ELF-1 (cell line): ENCODE results near the gene NPIPA7.
"Not testable (repeated sequence)": the region's sequence is repeated elsewhere in the genome, so short reads cannot be mapped to it uniquely, and the experiment has no call there.

Experiments used
- DNase-seq: peaks from one replicate; pipeline ENCODE4 v3.0.0-alpha.2; 2016; ENCODE audit warnings: low read depth, low spot score

The NPIPA7 gene

GRCh38 chr16:16378840-16379239, at the start of gene NPIPA7:
NPIPA7 (plus strand) TSS chr16:16379140; CDS start chr16:16379245, 105 bp downstream.
- DNase-seq, result not testable (repeated sequence)

DNA sequence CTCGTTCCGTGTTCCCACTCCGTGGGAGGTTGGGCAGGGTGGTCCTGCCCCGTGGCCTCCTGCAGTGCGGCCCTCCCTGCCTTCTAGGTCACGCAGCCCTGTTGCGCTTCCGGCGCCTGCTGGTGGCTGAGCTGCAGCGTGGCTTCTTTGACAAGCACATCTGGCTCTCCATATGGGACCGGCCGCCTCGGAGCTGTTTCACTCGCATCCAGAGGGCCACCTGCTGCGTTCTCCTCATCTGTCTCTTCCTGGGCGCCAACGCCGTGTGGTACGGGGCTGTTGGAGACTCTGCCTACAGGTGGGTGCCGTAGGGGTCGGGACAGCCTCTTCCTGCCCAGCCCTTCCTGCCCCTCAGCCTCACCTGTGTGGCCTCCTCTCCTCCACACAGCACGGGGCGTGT, 47.5 kb upstream of the NPIPA7 start:
- DNase-seq, result not testable (repeated sequence)

- not testable (repeated sequence) for DNase-seq
Observed at GRCh38 chr16:16357556-16357955, 21.4 kb upstream of the NPIPA7 start.

GRCh38 chr16:16358539-16359240, 20.2 kb upstream of the NPIPA7 start:
- not testable (repeated sequence) for DNase-seq

DNA sequence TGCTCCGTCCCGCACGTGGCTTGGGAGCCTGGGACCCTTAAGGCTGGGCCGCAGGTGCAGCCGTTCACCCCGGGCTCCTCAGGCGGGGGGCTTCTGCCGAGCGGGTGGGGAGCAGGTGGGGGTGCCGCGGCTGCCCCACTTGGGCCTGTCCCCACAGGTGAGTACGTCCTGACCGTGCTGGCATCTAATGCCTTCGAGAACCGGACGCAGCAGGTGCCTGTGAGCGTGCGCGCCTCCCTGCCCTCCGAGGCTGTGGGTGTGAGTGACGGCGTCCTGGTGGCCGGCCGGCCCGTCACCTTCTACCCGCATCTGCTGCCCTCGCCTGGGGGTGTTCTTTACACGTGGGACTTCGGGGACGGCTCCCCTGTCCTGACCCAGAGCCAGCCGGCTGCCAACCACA, 15.3 kb upstream of the NPIPA7 start:
- not testable (repeated sequence) for DNase-seq

DNA sequence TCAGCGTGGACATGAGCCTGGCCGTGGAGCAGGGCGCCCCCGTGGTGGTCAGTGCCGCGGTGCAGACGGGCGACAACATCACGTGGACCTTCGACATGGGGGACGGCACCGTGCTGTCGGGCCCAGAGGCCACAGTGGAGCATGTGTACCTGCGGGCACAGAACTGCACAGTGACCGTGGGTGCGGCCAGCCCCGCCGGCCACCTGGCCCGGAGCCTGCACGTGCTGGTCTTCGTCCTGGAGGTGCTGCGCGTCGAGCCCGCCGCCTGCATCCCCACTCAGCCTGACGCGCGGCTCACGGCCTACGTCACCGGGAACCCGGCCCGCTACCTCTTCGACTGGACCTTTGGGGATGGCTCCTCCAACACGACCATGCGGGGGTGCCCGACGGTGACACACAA, 14.8 kb upstream of the NPIPA7 start:
- not testable (repeated sequence) for DNase-seq

DNA sequence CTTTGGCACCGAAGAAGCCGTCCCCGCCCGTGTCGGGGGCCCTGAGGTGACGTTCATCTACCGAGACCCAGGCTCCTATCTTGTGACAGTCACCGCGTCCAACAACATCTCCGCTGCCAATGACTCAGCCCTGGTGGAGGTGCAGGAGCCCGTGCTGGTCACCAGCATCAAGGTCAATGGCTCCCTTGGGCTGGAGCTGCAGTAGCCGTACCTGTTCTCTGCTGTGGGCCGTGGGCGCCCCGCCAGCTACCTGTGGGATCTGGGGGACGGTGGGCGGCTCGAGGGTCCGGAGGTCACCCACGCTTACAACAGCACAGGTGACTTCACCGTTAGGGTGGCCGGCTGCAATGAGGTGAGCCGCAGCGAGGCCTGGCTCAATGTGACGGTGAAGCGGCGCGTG, 14.2 kb upstream of the NPIPA7 start:
- DNase-seq, result not testable (repeated sequence)

DNA sequence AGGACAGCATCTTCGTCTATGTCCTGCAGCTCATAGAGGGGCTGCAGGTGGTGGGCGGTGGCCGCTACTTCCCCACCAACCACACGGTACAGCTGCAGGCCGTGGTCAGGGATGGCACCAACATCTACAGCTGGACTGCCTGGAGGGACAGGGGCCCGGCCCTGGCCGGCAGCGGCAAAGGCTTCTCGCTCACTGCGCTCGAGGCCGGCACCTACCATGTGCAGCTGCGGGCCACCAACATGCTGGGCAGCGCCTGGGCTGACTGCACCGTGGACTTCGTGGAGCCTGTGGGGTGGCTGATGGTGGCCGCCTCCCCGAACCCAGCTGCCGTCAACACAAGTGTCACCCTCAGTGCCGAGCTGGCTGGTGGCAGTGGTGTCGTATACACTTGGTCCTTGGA, 13.6 kb upstream of the NPIPA7 start:
- peak; percentile 0 for DNase-seq

GRCh38 chr16:16365851-16366250, 13.1 kb upstream of the NPIPA7 start:
- not testable (repeated sequence) for DNase-seq

- not testable (repeated sequence) for DNase-seq
Observed at GRCh38 chr16:16366552-16367284, 12.2 kb upstream of the NPIPA7 start.

DNA sequence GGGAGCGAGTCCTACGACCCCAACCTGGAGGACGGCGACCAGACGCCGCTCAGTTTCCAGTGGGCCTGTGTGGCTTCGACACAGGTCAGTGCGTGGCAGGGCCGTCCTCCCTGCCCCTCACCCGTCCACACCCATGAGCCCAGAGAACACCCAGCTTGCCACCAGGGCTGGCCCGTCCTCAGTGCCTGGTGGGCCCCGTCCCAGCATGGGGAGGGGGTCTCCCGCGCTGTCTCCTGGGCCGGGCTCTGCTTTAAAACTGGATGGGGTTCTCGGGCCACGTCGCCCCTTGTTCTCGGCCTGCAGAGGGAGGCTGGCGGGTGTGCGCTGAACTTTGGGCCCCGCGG, 11.7 kb upstream of the NPIPA7 start:
- not testable (repeated sequence) for DNase-seq

- DNase-seq, result not testable (repeated sequence)
Observed at GRCh38 chr16:16369081-16369856, 9.7 kb upstream of the NPIPA7 start.

DNA sequence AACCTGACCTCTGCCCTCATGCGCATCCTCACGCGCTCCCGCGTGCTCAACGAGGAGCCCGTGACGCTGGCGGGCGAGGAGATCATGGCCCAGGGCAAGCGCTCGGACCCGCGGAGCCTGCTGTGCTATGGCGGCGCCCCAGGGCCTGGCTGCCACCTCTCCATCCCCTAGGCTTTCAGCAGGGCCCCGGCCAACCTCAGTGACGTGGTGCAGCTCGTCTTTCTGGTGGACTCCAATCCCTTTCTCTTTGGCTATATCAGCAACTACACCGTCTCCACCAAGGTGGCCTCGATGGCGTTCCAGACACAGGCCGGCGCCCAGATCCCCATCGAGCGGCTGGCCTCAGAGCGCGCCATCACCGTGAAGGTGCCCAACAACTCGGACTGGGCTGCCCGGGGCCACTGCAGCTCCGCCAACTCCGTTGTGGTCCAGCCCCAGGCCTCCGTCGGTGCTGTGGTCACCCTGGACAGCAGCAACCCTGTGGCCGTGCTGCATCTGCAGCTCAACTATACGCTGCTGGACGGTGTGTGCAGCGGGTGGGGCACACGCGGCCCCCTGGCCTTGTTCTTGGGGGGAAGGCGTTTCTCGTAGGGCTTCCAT, 7.7 kb upstream of the NPIPA7 start:
- peak; percentile 0 for DNase-seq

DNA sequence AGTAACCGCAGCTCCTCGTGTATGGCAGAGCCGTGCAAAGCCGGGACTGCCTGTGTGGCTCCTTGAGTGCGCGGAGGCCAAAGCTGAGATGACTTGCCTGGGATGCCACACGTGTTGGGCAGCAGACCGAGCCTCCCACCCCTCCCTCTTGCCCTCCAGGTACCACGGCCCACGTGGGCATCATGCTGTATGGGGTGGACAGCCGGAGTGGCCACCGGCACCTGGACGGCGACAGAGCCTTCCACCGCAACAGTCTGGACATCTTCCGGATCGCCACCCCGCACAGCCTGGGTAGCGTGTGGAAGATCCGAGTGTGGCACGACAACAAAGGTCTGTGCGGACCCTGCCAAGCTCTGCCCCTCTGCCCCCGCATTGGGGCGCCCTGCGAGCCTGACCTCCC, 4.7 kb upstream of the NPIPA7 start:
- not testable (repeated sequence) for DNase-seq

GRCh38 chr16:16399685-16400084, 20.7 kb downstream of the NPIPA7 start:
- not testable (repeated sequence) for DNase-seq

GRCh38 chr16:16402333-16402732, 23.4 kb downstream of the NPIPA7 start:
- not testable (repeated sequence) for DNase-seq

DNA sequence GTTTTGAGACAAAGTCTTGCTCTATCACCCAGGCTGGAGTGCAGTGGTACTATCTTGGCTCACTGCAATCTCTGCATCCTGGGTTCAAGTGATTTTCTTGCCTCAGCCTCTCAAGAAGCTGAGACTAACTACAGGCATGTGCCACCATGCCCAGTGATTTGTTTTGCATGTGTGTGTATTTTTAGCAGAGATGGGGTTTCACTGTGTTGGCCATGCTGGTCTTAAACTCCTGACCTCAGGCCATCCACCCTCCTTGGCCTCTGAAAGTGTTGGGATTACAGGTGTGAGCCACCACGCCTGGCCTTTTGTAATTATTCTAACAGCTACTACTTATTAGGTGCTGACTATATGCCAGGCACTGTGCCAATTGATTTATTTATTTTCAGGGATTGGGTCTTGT, 25.3 kb downstream of the NPIPA7 start:
- DNase-seq, result not testable (repeated sequence)

DNA sequence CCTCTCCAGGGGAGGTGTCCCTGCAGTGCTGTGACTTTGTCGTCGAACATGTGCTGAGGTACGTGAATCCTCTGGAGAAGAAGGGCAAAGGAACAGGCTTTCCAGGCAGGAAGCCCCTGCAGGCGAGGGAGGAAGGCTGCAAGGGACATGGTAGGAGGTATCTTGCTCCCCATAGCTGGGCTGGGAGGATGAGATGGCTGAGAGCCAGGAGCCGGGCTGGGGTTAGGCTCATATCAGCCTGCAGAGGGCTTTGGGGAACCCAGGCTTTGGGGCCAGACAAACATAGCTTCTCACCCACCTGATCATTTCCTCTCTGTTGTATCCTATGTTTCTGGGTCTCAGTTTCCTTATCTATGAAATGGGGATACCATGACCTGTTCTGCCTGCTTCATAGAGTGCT, 26.5 kb downstream of the NPIPA7 start:
- not testable (repeated sequence) for DNase-seq

DNA sequence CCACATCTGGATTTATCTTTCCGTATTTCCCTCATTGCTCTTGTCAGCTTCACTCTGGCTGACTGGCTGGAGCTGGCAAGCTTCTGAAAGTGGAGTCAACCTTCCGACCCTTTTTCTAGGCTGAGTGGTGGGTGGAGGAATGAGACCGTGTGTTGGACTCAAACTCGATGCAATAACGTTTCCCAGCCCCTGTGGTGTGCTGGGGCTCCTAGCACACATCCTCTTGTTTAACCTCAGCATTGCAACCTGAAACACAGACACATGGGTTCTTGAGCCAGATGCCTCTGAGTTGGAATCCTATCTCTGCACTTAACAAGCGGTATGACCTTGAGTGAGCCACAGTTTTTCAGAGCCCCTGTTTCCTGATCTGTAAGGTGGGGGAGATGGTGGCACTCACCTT, 29.5 kb downstream of the NPIPA7 start:
- not testable (repeated sequence) for DNase-seq

DNA sequence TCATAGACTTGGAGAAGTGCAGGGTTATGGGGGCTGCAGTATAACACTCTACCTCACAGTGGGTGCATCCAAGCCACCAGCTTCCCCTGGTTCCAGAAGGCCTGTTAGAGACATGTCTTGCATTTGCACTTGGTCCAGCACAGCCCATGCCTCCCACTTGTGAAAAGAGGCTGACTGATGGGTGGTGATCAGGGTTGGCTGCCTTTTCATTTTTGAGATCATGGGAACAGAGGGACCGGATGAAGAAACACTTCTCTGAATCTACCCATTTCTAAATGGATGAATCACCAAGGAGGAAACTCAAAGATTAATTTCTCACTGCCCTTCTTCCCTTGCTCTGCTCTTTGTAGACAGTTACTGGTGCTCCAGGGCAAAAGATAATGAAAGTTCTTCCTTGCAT, 34.8 kb downstream of the NPIPA7 start:
- DNase-seq, result not testable (repeated sequence)

- DNase-seq, result not testable (repeated sequence)
Observed at GRCh38 chr16:16417071-16417470, 38.1 kb downstream of the NPIPA7 start.
